Renal pelvis (tissue), 4 donors: ENCODE measurements around the gene DLG5. TPM values are rescaled to one million over a fixed set of nuclear protein-coding genes. Genes with fewer than 3 reads are reported as not detected.
A peak's percentile ranks its signal among the peaks of the same experiment; 100 is the strongest.

Source experiments
- DNase-seq: peaks from one replicate; pipeline ENCODE4 v3.0.0-alpha.2; 2013
- polyA plus RNA-seq, 3 donors: library from polyadenylated mRNA; unstranded; fragments of 120-200 nt; gene quantifications; one replicate each; pipeline ENCODE4 v1.2.1, GENCODE V29; 2013; ENCODE audit not compliant: insufficient read length in 3 of 3

The DLG5 gene
- polyA plus RNA-seq, 3 donors = 44.6 to 53.8 (median 46.0) TPM

- DNase-seq = no peak
Measured at GRCh38 chr10:77949167-77949566, 22.6 kb upstream of the DLG5 start.

- no peak for DNase-seq
Measured at GRCh38 chr10:77946084-77946483, 19.5 kb upstream of the DLG5 start.

GRCh38 chr10:77944519-77944918 lies 18.0 kb upstream of the DLG5 start:
- no peak for DNase-seq

- DNase-seq = no peak
Measured at GRCh38 chr10:77943121-77943901, 16.8 kb upstream of the DLG5 start.

- DNase-seq = no peak
Measured at GRCh38 chr10:77941790-77942189, 15.2 kb upstream of the DLG5 start.

- DNase-seq = no peak
Measured at GRCh38 chr10:77940627-77941026, 14.1 kb upstream of the DLG5 start.

- no peak for DNase-seq
Measured at GRCh38 chr10:77940225-77940624, 13.7 kb upstream of the DLG5 start.

GRCh38 chr10:77939561-77940001 lies 13.0 kb upstream of the DLG5 start:
- peak; percentile 75 for DNase-seq

- no peak for DNase-seq
Measured at GRCh38 chr10:77936697-77937567, 10.4 kb upstream of the DLG5 start.

- DNase-seq = no peak
Measured at GRCh38 chr10:77932016-77932715, 5.6 kb upstream of the DLG5 start.

GRCh38 chr10:77927402-77928246 lies 1.1 kb upstream of the DLG5 start:
- no peak for DNase-seq

- DNase-seq = no peak
Measured at GRCh38 chr10:77925795-77926565, 575 bp downstream of the DLG5 start.

GRCh38 chr10:77925410-77925794 lies 1.2 kb downstream of the DLG5 start:
- DNase-seq = no peak

GRCh38 chr10:77922566-77923179 lies 3.9 kb downstream of the DLG5 start:
- no peak for DNase-seq

GRCh38 chr10:77922055-77922454 lies 4.5 kb downstream of the DLG5 start:
- DNase-seq = no peak

- no peak for DNase-seq
Measured at GRCh38 chr10:77921395-77921794, 5.2 kb downstream of the DLG5 start.

GRCh38 chr10:77920495-77920894 lies 6.1 kb downstream of the DLG5 start:
- no peak for DNase-seq

GRCh38 chr10:77919713-77920108 lies 6.8 kb downstream of the DLG5 start:
- DNase-seq = no peak

- DNase-seq = no peak
Measured at GRCh38 chr10:77915319-77916105, 11.0 kb downstream of the DLG5 start.
